ENCODE measurements around the gene RAB11FIP5.

- no peak for TF ChIP-seq CTCF (conservative IDR thresholded peaks at IDR 0.05; ENCODE audit: low read depth, low read length)
- no peak for TF ChIP-seq EZH2 (IDR thresholded peaks at IDR 0.05; ENCODE audit: low read length, unreplicated experiment)
These were observed 38.4 kb downstream of the RAB11FIP5 start for GRCh38 chr2:73074110-73075069.

Data from PC-3 (cell line).